Activated T-cell treated with anti-CD3 and anti-CD28 coated beads, Interleukin-2, amount 50 U/mL, for 4 hours (primary cell): Measurements from ENCODE around the gene CPS1. TPM values are rescaled to one million over a fixed set of nuclear protein-coding genes. Genes with fewer than 3 reads are reported as not detected.

Experiments used
- ATAC-seq, 2 donors: fragments of 200-7000 bp; cut with Tn5 transposase; one replicate each; pipeline ENCODE4 v1.10.0; 2021
- DNase-seq: peaks from one replicate; pipeline ENCODE4 v3.0.0-alpha.2; 2020
- H3K27me3 Mint-ChIP-seq: one replicate; pipeline ENCODE4 v1.8.0; 2021; ENCODE audit warnings: low read depth, mixed read lengths
- H3K36me3 Mint-ChIP-seq: one replicate; pipeline ENCODE4 v1.8.0; 2022; ENCODE audit warnings: mixed read lengths; ENCODE audit not compliant: insufficient read depth
- H3K4me1 Mint-ChIP-seq: one replicate; pipeline ENCODE4 v1.8.0; 2021; ENCODE audit warnings: low read depth, mixed read lengths
- H3K4me3 Mint-ChIP-seq: one replicate; pipeline ENCODE4 v1.8.0; 2021; ENCODE audit warnings: mild to moderate bottlenecking, moderate library complexity, mixed read lengths
- H3K9me3 Mint-ChIP-seq: one replicate; pipeline ENCODE4 v1.8.0; 2021; ENCODE audit warnings: mixed read lengths
- total RNA-seq, 3 donors: library from RNA; stranded (reverse); gene quantifications; one replicate each; pipeline ENCODE4 v1.2.1, GENCODE V29; 2021

CPS1 gene
- total RNA-seq, 3 donors from 2014 or later, result 0.73 to 1.3 (median 0.90) TPM

- no peak for DNase-seq
- no peaks in the 10 kb centered on the region for H3K4me1 Mint-ChIP-seq
- no peaks in the 10 kb centered on the region for H3K9me3 Mint-ChIP-seq
- no peaks in the 10 kb centered on the region for H3K27me3 Mint-ChIP-seq
- no peak for ATAC-seq
- H3K36me3 Mint-ChIP-seq, result no peaks in the 10 kb centered on the region
- H3K4me3 Mint-ChIP-seq, result no peak overlapping the region
Observed at GRCh38 chr2:210722092-210722491, 165.7 kb downstream of the CPS1 start.

- no peak for ATAC-seq
- DNase-seq, result no peak
- no peaks in the 10 kb centered on the region for H3K9me3 Mint-ChIP-seq
- no peaks in the 10 kb centered on the region for H3K27me3 Mint-ChIP-seq
- H3K36me3 Mint-ChIP-seq, result no peaks in the 10 kb centered on the region
- H3K4me3 Mint-ChIP-seq, result no peak overlapping the region
- no peaks in the 10 kb centered on the region for H3K4me1 Mint-ChIP-seq
Observed at GRCh38 chr2:210727549-210727948, 171.2 kb downstream of the CPS1 start.

Other genes starting within 250 kb of the CPS1 start
- not detected for gene MYL1, start 241.4 kb upstream of the CPS1 start, total RNA-seq
- 10 to 100 TPM; 24.8 to 28.1 (median 25.7) TPM for gene LANCL1, start 79.8 kb upstream of the CPS1 start, total RNA-seq